Sigmoid colon (tissue), 7 donors: ENCODE data around the gene SLC23A1. TPM values are rescaled to one million over a fixed set of nuclear protein-coding genes. Genes with fewer than 3 reads are reported as not detected.

Experiments
- DNase-seq: peaks from one replicate; pipeline ENCODE4 v3.0.0-alpha.2; 2019
- H3K27ac ChIP-seq, 4 donors: fragments of 200-600 bp; sonication (generic); one replicate each; pipeline ENCODE4 v1.5.1; 2016 to 2019; ENCODE audit warnings: mild to moderate bottlenecking in 1 of 4
- H3K27me3 ChIP-seq, 3 donors: fragments of 200-600 bp; sonication (generic); one replicate each; pipeline ENCODE4 v1.5.1; 2019; ENCODE audit warnings: mild to moderate bottlenecking in 1 of 3
- H3K36me3 ChIP-seq, 4 donors: fragments of 200-600 bp; sonication (generic); one replicate each; pipeline ENCODE4 v1.5.1; 2016 to 2019
- H3K4me1 ChIP-seq, 4 donors: fragments of 200-600 bp; sonication (generic); one replicate each; pipeline ENCODE4 v1.5.1; 2017 to 2019
- H3K4me3 ChIP-seq, 4 donors: fragments of 200-600 bp; sonication (generic); one replicate each; pipeline ENCODE4 v1.5.1; 2017 to 2019; ENCODE audit warnings: mild to moderate bottlenecking in 2 of 4, moderate library complexity in 1 of 4
- H3K9me3 ChIP-seq, 4 donors: fragments of 200-600 bp in 3 of 4; sonication (generic) in 3 of 4; one replicate each; pipeline versions ENCODE4 v1.5.1 to v1.6.1; 2013 to 2019
- CTCF ChIP-seq, 4 experiments: fragments of 450-650 bp in 3 of 4; fragments of 200-600 bp in 1 of 4; IDR thresholded peaks; one replicate each; pipeline ENCODE4 v1.5.1; 2016 to 2019; ENCODE audit warnings: antibody characterized with exemption in 4 of 4, mild to moderate bottlenecking in 3 of 4, moderate library complexity in 2 of 4
- EP300 ChIP-seq, 4 donors: sonication (generic); formaldehyde crosslinking; IDR thresholded peaks; one replicate each; pipeline ENCODE4 v1.6.1; 2017; ENCODE audit warnings: antibody characterized with exemption in 4 of 4
- POLR2A ChIP-seq, 2 donors: fragments of 450-650 bp; IDR thresholded peaks; one replicate each; pipeline ENCODE4 v1.6.1; 2016; ENCODE audit warnings: antibody characterized with exemption in 2 of 2, mild to moderate bottlenecking in 2 of 2, moderate library complexity in 2 of 2
- POLR2AphosphoS5 ChIP-seq, 4 donors: sonication (generic); formaldehyde crosslinking; IDR thresholded peaks; one replicate each; pipeline ENCODE4 v1.6.1; 2017; ENCODE audit warnings: antibody characterized with exemption in 4 of 4
- WGBS, 2 donors: extraction: QIAGEN DNeasy Blood & Tissue Kit; methylation state at CpG; one replicate each; pipeline ENCODE4 v1.1.7; 2013; 5-methylcytosine and 5-hydroxymethylcytosine counted together
- intact Hi-C: fragments of 100-400 bp; cut with DNase I; formaldehyde crosslinking; loops from one replicate; pipeline ENCODE4 v1.15.1; 2023
- polyA plus RNA-seq, 3 donors: library from polyadenylated mRNA; stranded (reverse); fragments of 200-250 nt; gene quantifications; one replicate each; pipeline ENCODE4 v1.2.3, GENCODE V29; 2013
- total RNA-seq, 4 donors: library from RNA; depleted of rRNA; stranded (reverse); fragments of >200 nt; gene quantifications; one replicate each; pipeline ENCODE4 v1.1.0, GENCODE V29; 2016
- donor health status: healthy with polysubstance abuse.
- donor health status: Bipolar disorder and iron deficiency.
- donor health status: healthy.

SLC23A1 gene
- total and polyA plus RNA-seq, 7 donors = 0.60 to 2.1 (median 1.7) TPM; not detected in 4

- Histone ChIP-seq H3K36me3 (no peaks in the 10 kb centered on the region), H3K27ac (peak overlapping the region in 1 of 4 donors; percentile 8), H3K9me3 (no peaks in the 10 kb centered on the region), H3K27me3 (peaks cover 29 to 50% (median 39%) of the 10 kb centered on the region in 3 donors), H3K4me1 (peaks cover 0 to 35% (median 32%) of the 10 kb centered on the region in 4 donors), H3K4me3 (peak overlapping the region in 3 of 4 donors; percentile 38 to 45 (median 39))
- 5 to 7% methylated on average over 36 of the region's 36 CpGs for WGBS, 2 donors
- DNase-seq = no peak
- TF ChIP-seq CTCF (IDR thresholded peaks at IDR 0.05) = no peak
- no peak for TF ChIP-seq EP300 (IDR thresholded peaks at IDR 0.05)
- TF ChIP-seq POLR2AphosphoS5 (IDR thresholded peaks at IDR 0.05) = no peak
- no peak for TF ChIP-seq POLR2A (IDR thresholded peaks at IDR 0.05)
- intact Hi-C loops = no loop called here
Observed at GRCh38 chr5:139392324-139392677, 9.2 kb upstream of the SLC23A1 start.

DNA sequence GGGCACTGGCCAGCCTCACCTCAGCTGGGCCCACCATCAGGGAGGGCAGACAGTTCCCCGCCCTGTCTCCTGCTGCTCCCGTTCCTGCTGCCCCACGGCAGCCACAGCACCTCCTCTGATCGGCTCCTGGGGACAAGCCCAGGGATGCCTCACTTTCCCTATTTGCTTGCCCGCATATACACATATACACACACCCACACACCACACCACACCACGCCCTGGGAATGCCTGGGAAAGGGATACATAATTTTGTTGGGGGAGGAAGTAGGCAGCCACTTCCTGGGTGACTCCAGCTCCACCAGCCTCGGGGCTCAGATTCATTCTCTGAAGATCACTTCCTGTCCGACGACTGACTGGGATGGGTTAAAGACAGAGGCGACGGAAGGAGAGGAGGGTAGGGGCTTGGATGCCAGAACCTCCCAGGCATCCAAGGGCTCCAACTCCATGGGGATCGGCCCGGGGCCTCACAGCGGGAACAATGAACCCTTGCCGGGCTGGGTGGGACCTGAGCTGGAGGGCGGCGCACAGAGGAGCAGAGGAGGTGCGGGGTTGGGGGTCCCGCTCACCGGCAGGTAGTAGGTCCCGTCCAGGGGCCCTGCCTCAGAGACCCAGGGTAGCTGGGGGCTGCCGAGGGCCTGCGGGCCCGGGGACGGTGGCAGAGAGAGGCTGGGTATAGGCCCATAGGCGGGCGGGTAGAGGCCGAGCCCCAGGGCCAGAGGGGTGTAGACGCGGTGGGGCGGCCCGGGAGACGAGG, 8.7 kb upstream of the SLC23A1 start:
- Histone ChIP-seq H3K9me3 (no peaks in the 10 kb centered on the region), H3K27me3 (peaks cover 29 to 50% (median 39%) of the 10 kb centered on the region in 3 donors), H3K27ac (peak overlapping the region in 2 of 4 donors; percentile 8 to 53), H3K4me1 (peaks cover 0 to 35% (median 32%) of the 10 kb centered on the region in 4 donors), H3K36me3 (no peaks in the 10 kb centered on the region), H3K4me3 (peak overlapping the region in 2 of 4 donors; percentile 38 to 45)
- WGBS, 2 donors = 12 to 26% methylated on average over 33 of the region's 33 CpGs
- TF ChIP-seq POLR2AphosphoS5 (IDR thresholded peaks at IDR 0.05) (no peak), EP300 (IDR thresholded peaks at IDR 0.05) (no peak), CTCF (IDR thresholded peaks at IDR 0.05) (no peak), POLR2A (IDR thresholded peaks at IDR 0.05) (no peak)
- intact Hi-C loops = no loop called here
- no peak for DNase-seq

GRCh38 chr5:139390639-139391569, 7.8 kb upstream of the SLC23A1 start:
- Histone ChIP-seq H3K27me3 (peaks cover 29 to 43% (median 38%) of the 10 kb centered on the region in 3 donors), H3K36me3 (no peaks in the 10 kb centered on the region), H3K4me1 (peaks cover 0 to 35% (median 32%) of the 10 kb centered on the region in 4 donors), H3K4me3 (no peak overlapping the region), H3K9me3 (no peaks in the 10 kb centered on the region), H3K27ac (peak overlapping the region in 1 of 4 donors; percentile 53)
- DNase-seq = no peak
- WGBS, 2 donors = 77 to 81% methylated on average over 10 of the region's 10 CpGs
- TF ChIP-seq POLR2A (IDR thresholded peaks at IDR 0.05) = no peak
- no peak for TF ChIP-seq EP300 (IDR thresholded peaks at IDR 0.05)
- TF ChIP-seq POLR2AphosphoS5 (IDR thresholded peaks at IDR 0.05) = no peak
- TF ChIP-seq CTCF (IDR thresholded peaks at IDR 0.05) = no peak
- intact Hi-C loops = no loop called here

- Histone ChIP-seq H3K9me3 (no peaks in the 10 kb centered on the region), H3K27ac (peak within 1 kb of the TSS in 1 of 4 donors; percentile 53), H3K4me3 (no peak within 1 kb of the TSS), H3K27me3 (peaks cover 27 to 33% (median 29%) of the 10 kb centered on the region in 3 donors), H3K36me3 (no peaks in the 10 kb centered on the region), H3K4me1 (peaks cover 0 to 32% (median 29%) of the 10 kb centered on the region in 4 donors)
- TF ChIP-seq POLR2A (IDR thresholded peaks at IDR 0.05) = no peak
- TF ChIP-seq CTCF (IDR thresholded peaks at IDR 0.05) = no peak
- no peak for TF ChIP-seq POLR2AphosphoS5 (IDR thresholded peaks at IDR 0.05)
- TF ChIP-seq EP300 (IDR thresholded peaks at IDR 0.05) = no peak
- 55 to 81% methylated on average over 11 of the region's 11 CpGs for WGBS, 2 donors
- no peak for DNase-seq
- intact Hi-C loops = no loop called here
Observed at GRCh38 chr5:139389701-139390638, 6.9 kb upstream of the SLC23A1 start, which contains the start of gene MZB1. Gene MZB1 (minus strand): TSS chr5:139389913. CDS start chr5:139389856, 57 bp downstream.
